AG09309 (cell line): ENCODE results near the gene RGS16.

ENCODE experiments used
- DNase-seq: peaks from one replicate; pipeline ENCODE4 v3.0.0-alpha.2; 2010; ENCODE audit warnings: low read depth
- H3K4me3 ChIP-seq: 2 replicates; pipeline ENCODE4 v1.5.1; 2011; ENCODE audit warnings: mild to moderate bottlenecking, low read depth, low read length, moderate library complexity; ENCODE audit not compliant: control insufficient read depth
- TF ChIP-seq, protein P1 (sequence below): IDR thresholded peaks from 2 replicates; pipeline ENCODE4 v1.5.1; 2011; ENCODE audit warnings: mild to moderate bottlenecking, low read depth, low read length, inconsistent platforms; ENCODE audit not compliant: insufficient read depth, control insufficient read depth; ENCODE audit errors: missing control alignments

Gene RGS16

GRCh38 chr1:182625719-182626504, 21.7 kb upstream of the RGS16 start:
- H3K4me3 ChIP-seq, result no peak overlapping the region
- TF ChIP-seq, protein P1, sequence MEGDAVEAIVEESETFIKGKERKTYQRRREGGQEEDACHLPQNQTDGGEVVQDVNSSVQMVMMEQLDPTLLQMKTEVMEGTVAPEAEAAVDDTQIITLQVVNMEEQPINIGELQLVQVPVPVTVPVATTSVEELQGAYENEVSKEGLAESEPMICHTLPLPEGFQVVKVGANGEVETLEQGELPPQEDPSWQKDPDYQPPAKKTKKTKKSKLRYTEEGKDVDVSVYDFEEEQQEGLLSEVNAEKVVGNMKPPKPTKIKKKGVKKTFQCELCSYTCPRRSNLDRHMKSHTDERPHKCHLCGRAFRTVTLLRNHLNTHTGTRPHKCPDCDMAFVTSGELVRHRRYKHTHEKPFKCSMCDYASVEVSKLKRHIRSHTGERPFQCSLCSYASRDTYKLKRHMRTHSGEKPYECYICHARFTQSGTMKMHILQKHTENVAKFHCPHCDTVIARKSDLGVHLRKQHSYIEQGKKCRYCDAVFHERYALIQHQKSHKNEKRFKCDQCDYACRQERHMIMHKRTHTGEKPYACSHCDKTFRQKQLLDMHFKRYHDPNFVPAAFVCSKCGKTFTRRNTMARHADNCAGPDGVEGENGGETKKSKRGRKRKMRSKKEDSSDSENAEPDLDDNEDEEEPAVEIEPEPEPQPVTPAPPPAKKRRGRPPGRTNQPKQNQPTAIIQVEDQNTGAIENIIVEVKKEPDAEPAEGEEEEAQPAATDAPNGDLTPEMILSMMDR, result no peak
- DNase-seq, result no peak

GRCh38 chr1:182625024-182625423, 20.8 kb upstream of the RGS16 start:
- TF ChIP-seq, protein P1, result no peak
- H3K4me3 ChIP-seq, result no peak overlapping the region
- no peak for DNase-seq

- no peak overlapping the region for H3K4me3 ChIP-seq
- TF ChIP-seq, protein P1, result no peak
- DNase-seq, result no peak
Observed at GRCh38 chr1:182624577-182624976, 20.4 kb upstream of the RGS16 start.

DNA sequence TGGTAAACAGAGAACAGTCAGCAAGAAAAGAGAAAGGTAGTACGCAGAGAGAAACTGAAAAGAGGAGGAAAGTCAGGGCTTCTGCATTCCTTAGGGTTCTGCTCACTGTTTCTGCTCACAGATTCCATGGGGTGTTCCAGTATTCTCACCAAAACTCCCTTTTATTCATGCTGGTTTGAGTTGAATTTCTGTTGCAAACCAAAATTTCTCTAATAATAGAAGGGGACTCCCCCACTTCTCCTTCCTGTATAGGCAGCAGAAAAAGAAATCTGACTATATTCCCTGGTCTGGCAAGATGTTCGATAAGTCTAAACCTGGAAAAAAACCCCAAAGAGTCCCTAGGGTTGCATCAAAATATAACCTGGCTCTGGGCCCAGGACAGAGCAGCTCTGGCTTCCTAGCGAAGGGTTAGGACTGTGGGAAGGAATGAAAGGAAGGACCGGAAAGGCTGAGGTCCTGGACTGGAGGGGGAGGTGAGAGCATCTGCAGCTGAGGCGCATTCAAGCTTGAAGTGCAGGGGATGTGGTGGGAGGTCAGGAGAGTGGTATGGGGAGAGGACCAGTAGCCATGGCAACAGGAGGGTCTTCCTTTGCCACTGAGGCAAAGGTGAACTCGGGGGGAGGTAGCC, 18.8 kb upstream of the RGS16 start:
- no peak overlapping the region for H3K4me3 ChIP-seq
- TF ChIP-seq, protein P1, result no peak
- no peak for DNase-seq

DNA sequence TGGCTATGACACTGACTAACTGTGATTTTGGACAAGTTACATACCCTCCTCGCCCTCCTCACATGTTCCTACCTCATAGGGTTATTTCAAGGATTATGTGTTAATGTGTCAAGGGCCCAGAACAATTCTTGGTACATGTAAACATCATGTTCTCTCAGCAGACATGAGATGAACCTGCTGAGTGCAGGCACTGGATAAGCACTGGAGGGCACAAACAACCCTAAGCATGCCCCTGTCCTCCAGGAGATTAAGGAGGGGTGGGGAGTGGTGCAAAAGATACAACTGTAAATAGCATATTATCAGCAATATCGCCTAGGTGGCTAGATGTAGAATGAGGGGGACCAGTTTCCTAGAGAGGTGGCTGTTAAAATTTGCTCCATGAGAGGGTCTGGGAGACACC, 17.7 kb upstream of the RGS16 start:
- TF ChIP-seq, protein P1, result no peak
- no peak for DNase-seq
- H3K4me3 ChIP-seq, result no peak overlapping the region

- TF ChIP-seq, protein P1, result no peak
- H3K4me3 ChIP-seq, result no peak overlapping the region
- no peak for DNase-seq
Observed at GRCh38 chr1:182620924-182621585, 16.9 kb upstream of the RGS16 start.
